ENCODE data around the gene LPCAT3.

LPCAT3 gene

GRCh38 chr12:6987956-6988553 lies 30.2 kb downstream of the LPCAT3 start:
- H3K4me3 ChIP-seq (ENCODE audit: low read depth in 1 of 2, low read length in 1 of 2): no peak overlapping the region
- peaks cover 19% of the 10 kb centered on the region for H3K36me3 ChIP-seq
- TF ChIP-seq, protein P1, sequence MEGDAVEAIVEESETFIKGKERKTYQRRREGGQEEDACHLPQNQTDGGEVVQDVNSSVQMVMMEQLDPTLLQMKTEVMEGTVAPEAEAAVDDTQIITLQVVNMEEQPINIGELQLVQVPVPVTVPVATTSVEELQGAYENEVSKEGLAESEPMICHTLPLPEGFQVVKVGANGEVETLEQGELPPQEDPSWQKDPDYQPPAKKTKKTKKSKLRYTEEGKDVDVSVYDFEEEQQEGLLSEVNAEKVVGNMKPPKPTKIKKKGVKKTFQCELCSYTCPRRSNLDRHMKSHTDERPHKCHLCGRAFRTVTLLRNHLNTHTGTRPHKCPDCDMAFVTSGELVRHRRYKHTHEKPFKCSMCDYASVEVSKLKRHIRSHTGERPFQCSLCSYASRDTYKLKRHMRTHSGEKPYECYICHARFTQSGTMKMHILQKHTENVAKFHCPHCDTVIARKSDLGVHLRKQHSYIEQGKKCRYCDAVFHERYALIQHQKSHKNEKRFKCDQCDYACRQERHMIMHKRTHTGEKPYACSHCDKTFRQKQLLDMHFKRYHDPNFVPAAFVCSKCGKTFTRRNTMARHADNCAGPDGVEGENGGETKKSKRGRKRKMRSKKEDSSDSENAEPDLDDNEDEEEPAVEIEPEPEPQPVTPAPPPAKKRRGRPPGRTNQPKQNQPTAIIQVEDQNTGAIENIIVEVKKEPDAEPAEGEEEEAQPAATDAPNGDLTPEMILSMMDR (IDR thresholded peaks at IDR 0.05): no peak
- no peak overlapping the region for H3K27ac ChIP-seq
- H3K4me1 ChIP-seq (ENCODE audit: control insufficient read depth in 1 of 2, insufficient read depth in 1 of 2, low read depth in 1 of 2, low read length in 1 of 2): no peaks in the 10 kb centered on the region
- no peaks in the 10 kb centered on the region for H3K9me3 ChIP-seq
- no peaks in the 10 kb centered on the region for H3K27me3 ChIP-seq

GRCh38 chr12:6982532-6982931 lies 35.7 kb downstream of the LPCAT3 start:
- H3K27ac ChIP-seq: no peak overlapping the region
- no peak overlapping the region for H3K4me3 ChIP-seq (ENCODE audit: low read depth in 1 of 2, low read length in 1 of 2)
- peaks cover 61% of the 10 kb centered on the region for H3K36me3 ChIP-seq
- TF ChIP-seq, protein P1 (IDR thresholded peaks at IDR 0.05): no peak
- no peaks in the 10 kb centered on the region for H3K4me1 ChIP-seq (ENCODE audit: control insufficient read depth in 1 of 2, insufficient read depth in 1 of 2, low read depth in 1 of 2, low read length in 1 of 2)
- no peaks in the 10 kb centered on the region for H3K27me3 ChIP-seq
- H3K9me3 ChIP-seq: no peaks in the 10 kb centered on the region

- Histone ChIP-seq H3K36me3 (peaks cover 72% of the 10 kb centered on the region), H3K4me3 (ENCODE audit: low read depth in 1 of 2, low read length in 1 of 2) (no peak overlapping the region), H3K9me3 (no peaks in the 10 kb centered on the region), H3K27ac (no peak overlapping the region), H3K27me3 (no peaks in the 10 kb centered on the region), H3K4me1 (ENCODE audit: control insufficient read depth in 1 of 2, insufficient read depth in 1 of 2, low read depth in 1 of 2, low read length in 1 of 2) (no peaks in the 10 kb centered on the region)
- TF ChIP-seq, protein P1 (IDR thresholded peaks at IDR 0.05): no peak
Measured at GRCh38 chr12:6981152-6982052, 36.9 kb downstream of the LPCAT3 start.

- Histone ChIP-seq H3K27ac (no peak overlapping the region), H3K36me3 (peaks cover 75% of the 10 kb centered on the region), H3K4me1 (ENCODE audit: control insufficient read depth in 1 of 2, insufficient read depth in 1 of 2, low read depth in 1 of 2, low read length in 1 of 2) (no peaks in the 10 kb centered on the region), H3K27me3 (no peaks in the 10 kb centered on the region), H3K9me3 (no peaks in the 10 kb centered on the region), H3K4me3 (ENCODE audit: low read depth in 1 of 2, low read length in 1 of 2) (no peak overlapping the region)
- TF ChIP-seq, protein P1 (IDR thresholded peaks at IDR 0.05): no peak
Measured at GRCh38 chr12:6980740-6981139, 37.5 kb downstream of the LPCAT3 start.

GRCh38 chr12:6980075-6980474 lies 38.2 kb downstream of the LPCAT3 start:
- no peaks in the 10 kb centered on the region for H3K9me3 ChIP-seq
- no peaks in the 10 kb centered on the region for H3K27me3 ChIP-seq
- TF ChIP-seq, protein P1 (IDR thresholded peaks at IDR 0.05): no peak
- H3K4me3 ChIP-seq (ENCODE audit: low read depth in 1 of 2, low read length in 1 of 2): no peak overlapping the region
- H3K36me3 ChIP-seq: peaks cover 81% of the 10 kb centered on the region
- no peaks in the 10 kb centered on the region for H3K4me1 ChIP-seq (ENCODE audit: control insufficient read depth in 1 of 2, insufficient read depth in 1 of 2, low read depth in 1 of 2, low read length in 1 of 2)
- H3K27ac ChIP-seq: no peak overlapping the region
